Activated gamma-delta T cell (primary cell): ENCODE measurements around the gene ATG4B.

ENCODE experiments used
- DNase-seq: peaks from one replicate; lab custom pipeline; 2025; lab: John Stamatoyannopoulos, UW

ATG4B gene

GRCh38 chr2:241690202-241690717 lies 52.8 kb downstream of the ATG4B start:
- DNase-seq: no peak

GRCh38 chr2:241692448-241692847 lies 55.0 kb downstream of the ATG4B start:
- no peak for DNase-seq

GRCh38 chr2:241695651-241696050 lies 58.2 kb downstream of the ATG4B start:
- no peak for DNase-seq

- DNase-seq: no peak
Observed at GRCh38 chr2:241701149-241701398, 63.6 kb downstream of the ATG4B start.

- DNase-seq: peak; percentile 95
Observed at GRCh38 chr2:241701399-241702154, 64.1 kb downstream of the ATG4B start, which contains the start of gene ING5. Gene ING5 (plus strand): TSS chr2:241702039. CDS start chr2:241702066, 27 bp downstream.

GRCh38 chr2:241702155-241703031 lies 64.9 kb downstream of the ATG4B start:
- DNase-seq: peak; percentile 83

- DNase-seq: no peak
Observed at GRCh38 chr2:241703032-241703604, 65.6 kb downstream of the ATG4B start.

- DNase-seq: no peak
Observed at GRCh38 chr2:241706537-241706936, 69.0 kb downstream of the ATG4B start.

- no peak for DNase-seq
Observed at GRCh38 chr2:241708879-241709278, 71.4 kb downstream of the ATG4B start.

- DNase-seq: no peak
Observed at GRCh38 chr2:241719093-241719492, 81.6 kb downstream of the ATG4B start.

GRCh38 chr2:241720099-241720498 lies 82.6 kb downstream of the ATG4B start:
- no peak for DNase-seq

GRCh38 chr2:241720560-241720959 lies 83.1 kb downstream of the ATG4B start:
- no peak for DNase-seq

- DNase-seq: no peak
Observed at GRCh38 chr2:241721852-241722251, 84.4 kb downstream of the ATG4B start.

- no peak for DNase-seq
Observed at GRCh38 chr2:241722896-241723454, 85.5 kb downstream of the ATG4B start.
